Psoas muscle (tissue), 8 donors: ENCODE results near the gene FOXRED2. TPM values are rescaled to one million over a fixed set of nuclear protein-coding genes. Genes with fewer than 3 reads are reported as not detected.

Experiments used
- ATAC-seq, 4 donors: fragments of 200-7000 bp; cut with Tn5 transposase; one replicate each; pipeline ENCODE4 v1.9.1; 2020; ENCODE audit warnings: moderate library complexity in 3 of 4, mild to moderate bottlenecking in 2 of 4
- DNase-seq, 2 donors: peaks; one replicate each; pipeline ENCODE4 v3.0.0-alpha.2; 2020
- H3K27ac ChIP-seq: fragments of 200-600 bp; one replicate; pipeline ENCODE4 v1.8.0; 2022
- H3K27me3 ChIP-seq, 3 donors: fragments of 200-600 bp in 1 of 3; one replicate each; pipeline versions ENCODE4 v1.6.1 to v1.8.0; 2013 to 2022; ENCODE audit warnings: low read length in 2 of 3, mild to moderate bottlenecking in 2 of 3, moderate library complexity in 1 of 3; ENCODE audit not compliant: insufficient read depth in 3 of 3
- H3K36me3 ChIP-seq, 2 donors: fragments of 200-600 bp in 1 of 2; one replicate each; pipeline versions ENCODE4 v1.6.1 to v1.8.0; 2013 to 2022; ENCODE audit warnings: low read depth in 1 of 2, mild to moderate bottlenecking in 1 of 2, moderate library complexity in 1 of 2; ENCODE audit not compliant: insufficient read depth in 1 of 2
- H3K4me1 ChIP-seq: fragments of 200-600 bp; one replicate; pipeline ENCODE4 v1.8.0; 2022
- H3K4me3 ChIP-seq: fragments of 200-600 bp; one replicate; pipeline ENCODE4 v1.8.0; 2022; ENCODE audit warnings: mild to moderate bottlenecking
- H3K9me3 ChIP-seq: fragments of 200-600 bp; one replicate; pipeline ENCODE4 v1.8.0; 2022
- CTCF ChIP-seq: fragments of 200-600 bp; IDR thresholded peaks from one replicate; pipeline ENCODE4 v1.8.0; 2022; ENCODE audit warnings: antibody characterized with exemption
- WGBS, 3 donors: extraction: QIAGEN DNeasy Blood & Tissue Kit; methylation state at CpG; one replicate each; pipeline versions ENCODE4 v1.1.6 to v1.1.7; 2013; 5-methylcytosine and 5-hydroxymethylcytosine counted together
- intact Hi-C, 2 donors: fragments of 100-400 bp; cut with DNase I; formaldehyde crosslinking; loops; one replicate each; pipeline versions ENCODE4 v1.11.0 to v1.14.2; 2022
- polyA plus RNA-seq, 3 donors: library from polyadenylated mRNA; stranded (reverse); fragments of 200-250 nt; gene quantifications; one replicate each; pipeline ENCODE4 v1.2.3, GENCODE V29; 2013
- total RNA-seq, 4 donors: library from RNA; stranded (reverse); fragmentation: NEBNext Ultra II Directional in 2 of 4; extraction: Animal tissue kit (Norgen Biotek cat#: 25700) in 2 of 4; gene quantifications; one replicate each; pipeline versions ENCODE4 v1.2.1 to v1.2.4, GENCODE V29; 2021 to 2023
- donor health status: healthy with polysubstance abuse.
- donor health status: DM: no; HTN: no; CAD: no; lungs with moderate emphysema.
- donor health status: Bipolar disorder and iron deficiency.
- donor health status: healthy.
- donor health status: DM: yes; HTN: yes; CAD: no.
- donor health status: DM: no; HTN: no; CAD: no.
- donor health status: DM: no; HTN: no; CAD: no.
- donor health status: DM: yes; HTN: yes; CAD: no.

Gene FOXRED2
- total and polyA plus RNA-seq, 7 donors = 3.3 to 10.2 (median 7.7) TPM

- Histone ChIP-seq H3K4me1 (peaks cover 44% of the 10 kb centered on the region), H3K9me3 (no peaks in the 10 kb centered on the region), H3K27me3 (no peaks in the 10 kb centered on the region), H3K36me3 (peaks cover 11 to 54% of the 10 kb centered on the region in 2 donors), H3K4me3 (no peak overlapping the region), H3K27ac (peak overlapping the region; percentile 20)
- DNase-seq = no peak
- TF ChIP-seq CTCF = no peak
- 44 to 72% (median 61%) methylated on average over 10 of the region's 10 CpGs for WGBS, 3 donors
- no peak for ATAC-seq
- intact Hi-C loops = loop anchor here (1.0 to 2.0 kb wide), 2 partner anchors 170 kb away; no protein-coding TSS in a partner anchor
These were observed 35.9 kb downstream of the FOXRED2 start for GRCh38 chr22:36470994-36471331.

- H3K4me3 ChIP-seq = no peak overlapping the region
- peaks cover 6 to 48% of the 10 kb centered on the region in 2 donors for H3K36me3 ChIP-seq
- H3K27me3 ChIP-seq = no peaks in the 10 kb centered on the region
- peak overlapping the region; percentile 97 for H3K27ac ChIP-seq
- 41 to 50% (median 41%) methylated on average over 14 of the region's 14 CpGs for WGBS, 3 donors
- DNase-seq = peak; percentile 76 to 89
- peak; percentile 97 for TF ChIP-seq CTCF
- intact Hi-C loops = loop anchor here (1.0 to 2.0 kb wide), 2 partner anchors 169 to 170 kb away; no protein-coding TSS in a partner anchor
- H3K4me1 ChIP-seq = peaks cover 50% of the 10 kb centered on the region
- peak; percentile 49 to 79 (median 60) for ATAC-seq
- H3K9me3 ChIP-seq = no peaks in the 10 kb centered on the region
These were observed 36.5 kb downstream of the FOXRED2 start for GRCh38 chr22:36470162-36470993.

GRCh38 chr22:36469094-36469710 lies 37.6 kb downstream of the FOXRED2 start:
- no peaks in the 10 kb centered on the region for H3K9me3 ChIP-seq
- 71 to 85% (median 75%) methylated on average over 14 of the region's 14 CpGs for WGBS, 3 donors
- no peak for TF ChIP-seq CTCF
- H3K4me1 ChIP-seq = peaks cover 61% of the 10 kb centered on the region
- peak overlapping the region; percentile 97 for H3K27ac ChIP-seq
- intact Hi-C loops = no loop called here
- DNase-seq (no peak), ATAC-seq (no peak)
- H3K36me3 ChIP-seq = peaks cover 5 to 36% of the 10 kb centered on the region in 2 donors
- H3K4me3 ChIP-seq = no peak overlapping the region
- no peaks in the 10 kb centered on the region for H3K27me3 ChIP-seq

- H3K27me3 ChIP-seq = no peaks in the 10 kb centered on the region
- peaks cover 73% of the 10 kb centered on the region for H3K4me1 ChIP-seq
- H3K27ac ChIP-seq = peak overlapping the region; percentile 97
- DNase-seq (peak; percentile 68 to 73), ATAC-seq (peak; percentile 23 to 64 (median 56))
- H3K9me3 ChIP-seq = no peaks in the 10 kb centered on the region
- WGBS, 3 donors = 65 to 77% (median 65%) methylated on average over 7 of the region's 7 CpGs
- intact Hi-C loops = no loop called here
- no peak for TF ChIP-seq CTCF
- peaks cover 0 to 23% of the 10 kb centered on the region in 2 donors for H3K36me3 ChIP-seq
- H3K4me3 ChIP-seq = no peak overlapping the region
These were observed 38.9 kb downstream of the FOXRED2 start for GRCh38 chr22:36467946-36468345.
